Activated gamma-delta T cell treated with Interleukin-2 at 50 U/mL for 16 hours (primary cell): ENCODE results near the gene COG4.

Experiments used
- DNase-seq: peaks from one replicate; pipeline ENCODE4 v3.0.0-alpha.2; 2020

Gene COG4

GRCh38 chr16:70526403-70526802 lies 3.0 kb upstream of the COG4 start:
- DNase-seq, result no peak

GRCh38 chr16:70524399-70524825 lies 1.1 kb upstream of the COG4 start:
- DNase-seq, result peak; percentile 9

- DNase-seq, result peak; percentile 65
Observed at GRCh38 chr16:70523743-70524398, 517 bp upstream of the COG4 start, which contains the start of gene SF3B3. TSS of gene SF3B3 (plus strand) at chr16:70523816. CDS start at chr16:70526657, 2,841 bp downstream.

- no peak for DNase-seq
Observed at GRCh38 chr16:70522216-70523075, 908 bp downstream of the COG4 start.

GRCh38 chr16:70520612-70521297 lies 2.6 kb downstream of the COG4 start:
- DNase-seq, result no peak

- no peak for DNase-seq
Observed at GRCh38 chr16:70512456-70512855, 10.9 kb downstream of the COG4 start.

- DNase-seq, result no peak
Observed at GRCh38 chr16:70511833-70512232, 11.5 kb downstream of the COG4 start.

- DNase-seq, result no peak
Observed at GRCh38 chr16:70510216-70510615, 13.1 kb downstream of the COG4 start.

- no peak for DNase-seq
Observed at GRCh38 chr16:70508752-70509151, 14.6 kb downstream of the COG4 start.

- no peak for DNase-seq
Observed at GRCh38 chr16:70496513-70496912, 26.8 kb downstream of the COG4 start.

- DNase-seq, result no peak
Observed at GRCh38 chr16:70495425-70496182, 27.8 kb downstream of the COG4 start.

GRCh38 chr16:70494777-70495176 lies 28.6 kb downstream of the COG4 start:
- no peak for DNase-seq

GRCh38 chr16:70494202-70494770 lies 29.1 kb downstream of the COG4 start:
- DNase-seq, result no peak

- DNase-seq, result no peak
Observed at GRCh38 chr16:70493802-70494201, 29.6 kb downstream of the COG4 start.

GRCh38 chr16:70490261-70490660 lies 33.1 kb downstream of the COG4 start:
- no peak for DNase-seq

- no peak for DNase-seq
Observed at GRCh38 chr16:70484867-70485266, 38.5 kb downstream of the COG4 start.

- DNase-seq, result no peak
Observed at GRCh38 chr16:70483426-70483825, 39.9 kb downstream of the COG4 start.

GRCh38 chr16:70482624-70483023 lies 40.7 kb downstream of the COG4 start:
- no peak for DNase-seq

- DNase-seq, result no peak
Observed at GRCh38 chr16:70481929-70482536, 41.3 kb downstream of the COG4 start.

GRCh38 chr16:70480127-70481105 lies 42.9 kb downstream of the COG4 start:
- DNase-seq, result no peak

GRCh38 chr16:70478912-70479341 lies 44.4 kb downstream of the COG4 start:
- DNase-seq, result no peak
